Spleen (tissue), 7 donors: ENCODE results near the gene ERBB4.

Source experiments
- POLR2A ChIP-seq, 3 donors: fragments of 450-650 bp; IDR thresholded peaks; one replicate each; pipeline ENCODE4 v1.5.1; 2017; ENCODE audit warnings: antibody characterized with exemption in 3 of 3, mild to moderate bottlenecking in 1 of 3
- POLR2AphosphoS5 ChIP-seq, 3 donors: sonication (generic); formaldehyde crosslinking; IDR thresholded peaks; one replicate each; pipeline ENCODE4 v1.5.1; 2017; ENCODE audit warnings: antibody characterized with exemption in 3 of 3
- TF ChIP-seq, protein P1 (sequence below), 11 experiments: fragments of 200-600 bp in 7 of 11; fragments of 450-650 bp in 4 of 11; sonication (generic) in 4 of 11; IDR thresholded peaks in 8 of 11; conservative IDR thresholded peaks in 3 of 11; 1 replicate in 7 of 11; 2 replicates in 4 of 11; pipeline versions ENCODE4 v1.4.0 to v1.8.0; 2016 to 2021; ENCODE audit warnings: antibody characterized with exemption in 11 of 11, inconsistent platforms in 4 of 11, mild to moderate bottlenecking in 1 of 11
- donor health status: DM: no; HTN: no; CAD: no; lungs with moderate emphysema.
- donor health status: DM: no; HTN: no; CAD: no.
- donor health status: DM: no; HTN: no; CAD: no.

DNA sequence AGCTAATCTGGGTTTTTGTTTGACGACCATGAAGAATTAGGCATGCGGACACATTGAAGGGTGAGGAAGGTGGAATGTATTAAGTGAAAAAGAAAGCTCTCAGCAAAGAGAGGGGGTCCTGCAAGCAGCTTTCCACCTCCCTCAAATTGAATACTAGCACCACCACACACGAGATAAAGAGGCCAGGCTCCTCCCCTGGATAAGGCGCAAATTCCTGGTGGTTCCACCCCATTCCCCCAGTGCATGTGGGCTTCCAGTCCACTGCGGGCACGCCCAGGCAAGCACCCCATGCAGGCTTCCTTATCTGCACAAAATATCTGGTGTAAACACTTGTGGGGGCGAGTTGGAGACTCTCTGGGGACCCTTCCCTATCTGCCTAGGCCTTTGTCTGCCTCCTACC, 1124.9 kb downstream of the ERBB4 start:
- TF ChIP-seq, protein P1, sequence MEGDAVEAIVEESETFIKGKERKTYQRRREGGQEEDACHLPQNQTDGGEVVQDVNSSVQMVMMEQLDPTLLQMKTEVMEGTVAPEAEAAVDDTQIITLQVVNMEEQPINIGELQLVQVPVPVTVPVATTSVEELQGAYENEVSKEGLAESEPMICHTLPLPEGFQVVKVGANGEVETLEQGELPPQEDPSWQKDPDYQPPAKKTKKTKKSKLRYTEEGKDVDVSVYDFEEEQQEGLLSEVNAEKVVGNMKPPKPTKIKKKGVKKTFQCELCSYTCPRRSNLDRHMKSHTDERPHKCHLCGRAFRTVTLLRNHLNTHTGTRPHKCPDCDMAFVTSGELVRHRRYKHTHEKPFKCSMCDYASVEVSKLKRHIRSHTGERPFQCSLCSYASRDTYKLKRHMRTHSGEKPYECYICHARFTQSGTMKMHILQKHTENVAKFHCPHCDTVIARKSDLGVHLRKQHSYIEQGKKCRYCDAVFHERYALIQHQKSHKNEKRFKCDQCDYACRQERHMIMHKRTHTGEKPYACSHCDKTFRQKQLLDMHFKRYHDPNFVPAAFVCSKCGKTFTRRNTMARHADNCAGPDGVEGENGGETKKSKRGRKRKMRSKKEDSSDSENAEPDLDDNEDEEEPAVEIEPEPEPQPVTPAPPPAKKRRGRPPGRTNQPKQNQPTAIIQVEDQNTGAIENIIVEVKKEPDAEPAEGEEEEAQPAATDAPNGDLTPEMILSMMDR (IDR thresholded peaks at IDR 0.05 in 8 of 11, conservative IDR thresholded peaks at IDR 0.05 in 3 of 11): no peak
- no peak for TF ChIP-seq POLR2A (IDR thresholded peaks at IDR 0.05)
- no peak for TF ChIP-seq POLR2AphosphoS5 (IDR thresholded peaks at IDR 0.05)
